ENCODE measurements around the gene ZDHHC3. TPM values are rescaled to one million over a fixed set of nuclear protein-coding genes. Genes with fewer than 3 reads are reported as not detected.

Gene ZDHHC3
- polyA plus RNA-seq, 1 of the 3 experiments (the other 2 are of a cell fraction) = 60.7 TPM

GRCh38 chr3:44875596-44875995 lies 100.4 kb downstream of the ZDHHC3 start:
- 60% methylated on average over 3 of the region's 3 CpGs for WGBS (ENCODE audit: low lambda C conversion rate)
- Histone ChIP-seq H4K20me1 (ENCODE audit: insufficient read depth) (no peaks in the 10 kb centered on the region), H3K9me2 (no peaks in the 10 kb centered on the region), H3F3A (replicated peaks; ENCODE audit: insufficient read depth) (no peaks in the 10 kb centered on the region), H3K4me3 (ENCODE audit: low read depth in 2 of 2, low read length in 1 of 2) (no peak overlapping the region), H3K27ac (ENCODE audit: low read depth in 2 of 2, low read length in 1 of 2) (no peak overlapping the region), H3K4me2 (no peak overlapping the region), H3K4me1 (ENCODE audit: control insufficient read depth in 1 of 2, insufficient read depth in 2 of 2, low read depth in 1 of 2, low read length in 1 of 2) (no peaks in the 10 kb centered on the region), H3K9ac (no peak overlapping the region), H3K27me3 (ENCODE audit: insufficient read depth) (no peaks in the 10 kb centered on the region), H3K36me3 (replicated peaks in 1 of 2; ENCODE audit: control insufficient read depth in 1 of 2, insufficient read depth in 2 of 2, low read length in 1 of 2) (no peaks in the 10 kb centered on the region), H3K79me2 (ENCODE audit: insufficient read depth) (no peaks in the 10 kb centered on the region), H3K9me3 (no peaks in the 10 kb centered on the region), H2AFZ (ENCODE audit: low read depth) (no peak overlapping the region)
- CTCF ChIA-PET = no interaction called here
- TF ChIP-seq ZBTB33 (IDR thresholded peaks at IDR 0.05; ENCODE audit: borderline replicate concordance, low read depth) (no peak), TCF12 (IDR thresholded peaks at IDR 0.05) (no peak), JUND (IDR thresholded peaks at IDR 0.05) (no peak), FOXJ3 (CRISPR knock-in tag; IDR thresholded peaks at IDR 0.05) (no peak), USF1 (IDR thresholded peaks at IDR 0.05; ENCODE audit: borderline replicate concordance, low read depth) (no peak), IRF3 (IDR thresholded peaks at IDR 0.05; ENCODE audit: low read depth, low read length) (no peak), MXI1 (IDR thresholded peaks at IDR 0.05; ENCODE audit: low read depth, low read length) (no peak), RAD21 (IDR thresholded peaks at IDR 0.05; ENCODE audit: low read length) (no peak), SIN3A (IDR thresholded peaks at IDR 0.05; ENCODE audit: borderline replicate concordance, low read depth, low read length) (no peak), POLR2AphosphoS5 (IDR thresholded peaks at IDR 0.05; ENCODE audit: low read depth, low read length) (no peak), SMC3 (IDR thresholded peaks at IDR 0.05; ENCODE audit: low read depth, low read length) (no peak), EP300 (IDR thresholded peaks at IDR 0.05; ENCODE audit: borderline replicate concordance in 1 of 2, low read depth in 1 of 2, low read length in 1 of 2) (no peak)
- POLR2A ChIA-PET = no interaction called here
- no peak for DNase-seq

Other genes with a start within 250 kb of the ZDHHC3 start
- gene ZNF501, start 246.5 kb downstream of the ZDHHC3 start, polyA plus RNA-seq (2012; rRNA removed) = 1.1 and 1.5 TPM in 2 replicates
- gene KIAA1143, start 214.6 kb downstream of the ZDHHC3 start, polyA plus RNA-seq (2012; rRNA removed) = 5.6 and 7.8 TPM in 2 replicates
- 2.1 and 2.3 TPM in 2 replicates for gene KIF15, start 214.4 kb downstream of the ZDHHC3 start, polyA plus RNA-seq (2012; rRNA removed)
- 32.8 and 42.4 TPM in 2 replicates for gene TMEM42, start 114.3 kb downstream of the ZDHHC3 start, polyA plus RNA-seq (2012; rRNA removed)
- 0.12 and 0.13 TPM in 2 replicates for gene TGM4, start 101.6 kb downstream of the ZDHHC3 start, polyA plus RNA-seq (2012; rRNA removed)
- gene EXOSC7, start 70 bp upstream of the ZDHHC3 start, polyA plus RNA-seq (2012; rRNA removed) = 83.5 and 96.4 TPM in 2 replicates
- gene CLEC3B, start 50.1 kb upstream of the ZDHHC3 start, polyA plus RNA-seq (2012; rRNA removed) = 0.16 and 0.46 TPM in 2 replicates
- gene CDCP1, start 170.2 kb upstream of the ZDHHC3 start, polyA plus RNA-seq (2012; rRNA removed) = 2.7 and 3.6 TPM in 2 replicates